HL-60 (cell line): ENCODE data around the gene PDXP.
A peak's percentile ranks its signal among the peaks of the same experiment; 100 is the strongest.

Source experiments
- DNase-seq, 2 experiments: peaks; one replicate each; pipeline ENCODE4 v3.0.0-alpha.2; 2010 to 2020; ENCODE audit warnings: low read depth in 1 of 2, low spot score in 1 of 2
- H3K27ac ChIP-seq: fragments of 250-450 bp; sonication (Bioruptor Pico); replicated peaks from 2 replicates; pipeline ENCODE4 v1.5.1; 2020; ENCODE audit warnings: mild to moderate bottlenecking, moderate library complexity
- H3K27me3 ChIP-seq: fragments of 250-450 bp; sonication (Bioruptor Pico); 2 replicates; pipeline ENCODE4 v1.5.1; 2021; ENCODE audit warnings: mild to moderate bottlenecking, moderate library complexity; ENCODE audit not compliant: insufficient read depth, poor library complexity, severe bottlenecking
- H3K4me3 ChIP-seq: replicated peaks from 2 replicates; pipeline ENCODE4 v1.5.1; 2011; ENCODE audit warnings: mild to moderate bottlenecking, control low read depth, low read length; ENCODE audit not compliant: insufficient read depth
- CTCF ChIP-seq: IDR thresholded peaks from one replicate; pipeline ENCODE4 v1.5.1; 2011; ENCODE audit warnings: low read length, control low read depth, inconsistent platforms; ENCODE audit not compliant: insufficient read depth
- GABPA ChIP-seq: IDR thresholded peaks from 2 replicates; pipeline ENCODE4 v1.6.1; 2012; ENCODE audit warnings: low read depth
- POLR2AphosphoS5 ChIP-seq: IDR thresholded peaks from 2 replicates; pipeline ENCODE4 v1.6.1; 2012; ENCODE audit warnings: low read depth
- REST ChIP-seq: IDR thresholded peaks from 2 replicates; pipeline ENCODE4 v1.6.1; 2012; ENCODE audit warnings: low read depth; ENCODE audit not compliant: insufficient replicate concordance
- SPI1 ChIP-seq: IDR thresholded peaks from 2 replicates; pipeline ENCODE4 v1.6.1; 2012; ENCODE audit warnings: low read depth, mild to moderate bottlenecking, borderline replicate concordance

PDXP gene

GRCh38 chr22:37633089-37633624 is 25.4 kb upstream of the PDXP start:
- Histone ChIP-seq H3K27me3 (no peaks in the 10 kb centered on the region), H3K4me3 (no peak overlapping the region), H3K27ac (peak overlapping the region; percentile 87)
- no peak for DNase-seq
- TF ChIP-seq REST = no peak
- no peak for TF ChIP-seq POLR2AphosphoS5
- no peak for TF ChIP-seq GABPA
- no peak for TF ChIP-seq SPI1
- TF ChIP-seq CTCF = no peak

- Histone ChIP-seq H3K27ac (peak overlapping the region; percentile 87), H3K27me3 (no peaks in the 10 kb centered on the region), H3K4me3 (no peak overlapping the region)
- TF ChIP-seq SPI1 (peak; percentile 81), GABPA (no peak), POLR2AphosphoS5 (peak; percentile 86; the same call in 1 of the 2 replicates)
- DNase-seq = peak; percentile 97 to 99
Observed at GRCh38 chr22:37633625-37634416, 24.7 kb upstream of the PDXP start.

- peak; percentile 47 to 57 for DNase-seq
- TF ChIP-seq CTCF (peak; percentile 1), REST (no peak)
- no peaks in the 10 kb centered on the region for H3K27me3 ChIP-seq
- H3K4me3 ChIP-seq = no peak overlapping the region
- H3K27ac ChIP-seq = peak overlapping the region; percentile 87
Observed at GRCh38 chr22:37634417-37634924, 24.1 kb upstream of the PDXP start.

- H3K27me3 ChIP-seq = no peaks in the 10 kb centered on the region
- DNase-seq = no peak
- peak overlapping the region; percentile 87 for H3K27ac ChIP-seq
- no peak for TF ChIP-seq GABPA
- TF ChIP-seq POLR2AphosphoS5 = no peak
- no peak for TF ChIP-seq SPI1
- TF ChIP-seq CTCF = no peak
- TF ChIP-seq REST = no peak
- H3K4me3 ChIP-seq = no peak overlapping the region
Observed at GRCh38 chr22:37635157-37635556, 23.4 kb upstream of the PDXP start.
